Central memory CD8-positive, alpha-beta T cell (primary cell): Measurements from ENCODE around the gene ARAP3.

Source experiments
- ATAC-seq: fragments of 150-1000 bp; cut with Tn5 transposase; replicated peaks from 2 replicates; pipeline ENCODE4 v1.10.0; 2022; ENCODE audit warnings: mild to moderate bottlenecking, moderate FRiP score, moderate number of reproducible peaks; ENCODE audit not compliant: poor library complexity, severe bottlenecking; ENCODE audit errors: extremely low read depth
- DNase-seq, 2 donors: peaks; one replicate each; pipeline ENCODE4 v3.0.0; 2021; ENCODE audit warnings: low spot score in 2 of 2
- H3K27ac Mint-ChIP-seq: one replicate; pipeline ENCODE4 v1.8.0; 2022; ENCODE audit warnings: low read depth, mild to moderate bottlenecking, moderate library complexity, mixed read lengths
- H3K27me3 Mint-ChIP-seq: one replicate; pipeline ENCODE4 v1.8.0; 2022; ENCODE audit warnings: mixed read lengths
- H3K36me3 Mint-ChIP-seq: one replicate; pipeline ENCODE4 v1.8.0; 2022; ENCODE audit warnings: mild to moderate bottlenecking, moderate library complexity, mixed read lengths; ENCODE audit not compliant: insufficient read depth
- H3K4me1 Mint-ChIP-seq: one replicate; pipeline ENCODE4 v1.8.0; 2022; ENCODE audit warnings: mixed read lengths
- H3K4me3 Mint-ChIP-seq: one replicate; pipeline ENCODE4 v1.8.0; 2022; ENCODE audit warnings: mild to moderate bottlenecking, moderate library complexity, mixed read lengths
- H3K9me3 Mint-ChIP-seq: one replicate; pipeline ENCODE4 v1.8.0; 2022; ENCODE audit warnings: mixed read lengths

Gene ARAP3

GRCh38 chr5:141713616-141714309 is 31.7 kb upstream of the ARAP3 start:
- H3K36me3 Mint-ChIP-seq = no peaks in the 10 kb centered on the region
- ATAC-seq (no peak), DNase-seq (no peak)
- H3K4me1 Mint-ChIP-seq = no peaks in the 10 kb centered on the region
- H3K27ac Mint-ChIP-seq = no peak overlapping the region
- no peak overlapping the region for H3K4me3 Mint-ChIP-seq
- no peaks in the 10 kb centered on the region for H3K9me3 Mint-ChIP-seq
- H3K27me3 Mint-ChIP-seq = peaks cover 33% of the 10 kb centered on the region

GRCh38 chr5:141711687-141712086 is 29.7 kb upstream of the ARAP3 start:
- no peak overlapping the region for H3K27ac Mint-ChIP-seq
- no peaks in the 10 kb centered on the region for H3K4me1 Mint-ChIP-seq
- no peak for DNase-seq
- no peaks in the 10 kb centered on the region for H3K9me3 Mint-ChIP-seq
- no peak for ATAC-seq
- H3K4me3 Mint-ChIP-seq = no peak overlapping the region
- peaks cover 16% of the 10 kb centered on the region for H3K27me3 Mint-ChIP-seq
- H3K36me3 Mint-ChIP-seq = no peaks in the 10 kb centered on the region

- Mint-ChIP-seq H3K4me3 (no peak overlapping the region), H3K9me3 (no peaks in the 10 kb centered on the region), H3K4me1 (no peaks in the 10 kb centered on the region), H3K36me3 (no peaks in the 10 kb centered on the region), H3K27me3 (no peaks in the 10 kb centered on the region), H3K27ac (no peak overlapping the region)
- ATAC-seq = no peak
- no peak for DNase-seq
Measured at GRCh38 chr5:141709699-141710267, 27.8 kb upstream of the ARAP3 start.

- Mint-ChIP-seq H3K9me3 (no peaks in the 10 kb centered on the region), H3K4me3 (no peak overlapping the region), H3K27me3 (no peaks in the 10 kb centered on the region), H3K4me1 (peaks cover 3% of the 10 kb centered on the region), H3K36me3 (peaks cover 2% of the 10 kb centered on the region), H3K27ac (no peak overlapping the region)
- DNase-seq = no peak
- ATAC-seq = no peak
Measured at GRCh38 chr5:141708016-141708415, 26.0 kb upstream of the ARAP3 start.

DNA sequence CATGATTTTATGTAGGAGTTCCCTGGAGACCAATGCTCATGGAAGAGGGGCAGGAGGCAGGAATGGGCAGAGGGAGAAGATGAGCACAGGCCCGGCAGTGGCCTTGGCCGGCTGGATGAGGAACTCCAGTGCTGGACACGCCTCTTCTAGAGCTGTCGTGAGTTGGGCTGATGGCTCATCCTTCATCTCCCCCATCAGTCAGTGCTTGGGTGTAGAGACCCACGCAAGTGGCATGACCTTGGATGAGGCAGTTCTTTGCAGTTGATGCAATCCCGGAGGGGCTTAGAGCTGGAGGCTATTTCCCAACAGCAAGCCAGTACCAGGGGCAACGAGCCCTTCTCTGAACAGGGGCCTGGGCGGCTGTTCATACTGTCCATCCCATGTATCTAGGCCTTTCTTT is 25.5 kb upstream of the ARAP3 start:
- H3K4me1 Mint-ChIP-seq = peaks cover 7% of the 10 kb centered on the region
- DNase-seq = no peak
- ATAC-seq = no peak
- peaks cover 7% of the 10 kb centered on the region for H3K36me3 Mint-ChIP-seq
- H3K27me3 Mint-ChIP-seq = no peaks in the 10 kb centered on the region
- H3K9me3 Mint-ChIP-seq = no peaks in the 10 kb centered on the region
- no peak overlapping the region for H3K4me3 Mint-ChIP-seq
- no peak overlapping the region for H3K27ac Mint-ChIP-seq

GRCh38 chr5:141706121-141706520 is 24.1 kb upstream of the ARAP3 start:
- DNase-seq (no peak), ATAC-seq (no peak)
- Mint-ChIP-seq H3K4me1 (peaks cover 7% of the 10 kb centered on the region), H3K4me3 (no peak overlapping the region), H3K9me3 (no peaks in the 10 kb centered on the region), H3K27ac (no peak overlapping the region), H3K36me3 (peaks cover 7% of the 10 kb centered on the region), H3K27me3 (no peaks in the 10 kb centered on the region)

DNA sequence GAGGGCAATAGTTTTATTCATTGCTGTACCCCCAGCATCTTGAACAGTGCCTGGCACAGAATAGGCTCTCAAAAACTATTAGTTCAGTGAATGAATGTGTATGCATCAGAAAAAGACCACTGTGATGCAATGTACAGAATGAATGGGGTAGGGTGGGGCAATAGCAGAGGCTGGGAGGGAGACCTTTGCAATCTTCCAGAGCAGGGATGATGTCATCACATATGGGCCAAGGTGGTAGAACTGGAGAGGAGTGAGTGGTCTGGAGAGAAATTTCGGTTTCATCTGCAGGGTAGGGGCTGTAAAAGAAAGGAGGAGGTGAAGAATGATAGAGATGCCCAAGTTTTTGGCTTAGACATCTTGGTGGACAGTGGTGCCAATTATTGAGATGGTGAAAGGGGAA is 23.4 kb upstream of the ARAP3 start:
- DNase-seq = no peak

GRCh38 chr5:141704782-141705297 is 22.8 kb upstream of the ARAP3 start:
- peaks cover 7% of the 10 kb centered on the region for H3K36me3 Mint-ChIP-seq
- no peak overlapping the region for H3K27ac Mint-ChIP-seq
- ATAC-seq = no peak
- H3K4me3 Mint-ChIP-seq = no peak overlapping the region
- peaks cover 10% of the 10 kb centered on the region for H3K27me3 Mint-ChIP-seq
- peaks cover 7% of the 10 kb centered on the region for H3K4me1 Mint-ChIP-seq
- H3K9me3 Mint-ChIP-seq = no peaks in the 10 kb centered on the region
- no peak for DNase-seq

More for the DNA sequence above, 23.4 kb upstream of the ARAP3 start:
- Mint-ChIP-seq H3K27ac (no peak overlapping the region), H3K4me1 (peaks cover 7% of the 10 kb centered on the region), H3K27me3 (peaks cover 4% of the 10 kb centered on the region), H3K36me3 (peaks cover 7% of the 10 kb centered on the region), H3K4me3 (no peak overlapping the region), H3K9me3 (no peaks in the 10 kb centered on the region)
- ATAC-seq = no peak

DNA sequence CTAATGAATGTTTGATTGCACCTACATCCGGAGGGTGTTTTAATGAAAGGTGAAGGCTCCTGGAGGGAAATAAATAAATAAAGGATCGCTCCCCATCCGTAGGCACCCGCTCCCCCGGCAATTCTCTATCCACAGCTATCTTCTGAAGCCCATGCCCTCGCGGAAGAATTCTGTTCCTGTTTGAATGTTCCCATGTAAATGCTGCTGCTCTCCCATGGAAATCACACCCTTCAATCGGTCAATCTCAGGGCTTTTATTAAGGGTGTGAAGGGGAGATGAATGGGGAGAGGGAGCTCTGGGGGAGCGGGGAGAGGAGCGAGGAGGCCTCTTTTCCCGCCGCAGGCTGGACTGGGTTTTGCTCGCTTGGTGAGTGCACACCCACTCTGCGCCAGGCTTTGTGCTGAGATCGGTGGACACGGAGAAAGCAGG is 21.1 kb upstream of the ARAP3 start:
- ATAC-seq (no peak), DNase-seq (no peak)
- Mint-ChIP-seq H3K4me1 (peaks cover 7% of the 10 kb centered on the region), H3K27ac (peak overlapping the region; percentile 11), H3K27me3 (peaks cover 26% of the 10 kb centered on the region), H3K9me3 (no peaks in the 10 kb centered on the region), H3K36me3 (peaks cover 7% of the 10 kb centered on the region), H3K4me3 (peak overlapping the region; percentile 81)

GRCh38 chr5:141701360-141702119 is 19.5 kb upstream of the ARAP3 start:
- H3K27me3 Mint-ChIP-seq = peaks cover 42% of the 10 kb centered on the region
- DNase-seq = no peak
- peaks cover 7% of the 10 kb centered on the region for H3K36me3 Mint-ChIP-seq
- peak; percentile 26 for ATAC-seq
- H3K9me3 Mint-ChIP-seq = no peaks in the 10 kb centered on the region
- peak overlapping the region; percentile 11 for H3K27ac Mint-ChIP-seq
- H3K4me3 Mint-ChIP-seq = peak overlapping the region; percentile 81
- H3K4me1 Mint-ChIP-seq = peaks cover 7% of the 10 kb centered on the region

DNA sequence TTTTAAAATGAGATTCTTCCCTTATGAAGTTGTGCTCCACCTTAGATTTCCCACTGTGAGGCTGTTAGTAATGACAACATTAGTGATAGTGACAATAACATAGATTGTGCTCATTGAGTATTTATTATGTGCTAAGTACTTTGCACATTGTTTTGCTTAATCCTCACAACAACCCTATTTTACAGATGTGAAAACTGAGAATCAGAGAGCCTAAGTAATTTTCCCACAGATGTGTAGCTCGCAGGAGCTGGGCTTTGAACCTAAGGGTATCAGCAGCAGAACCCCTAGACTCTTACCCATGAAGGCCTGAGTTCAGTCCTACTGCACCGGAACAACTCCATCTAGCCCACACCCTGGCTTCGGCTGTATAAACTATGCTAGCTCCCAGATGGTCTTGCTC is 15.6 kb upstream of the ARAP3 start:
- H3K27me3 Mint-ChIP-seq = peaks cover 43% of the 10 kb centered on the region
- no peaks in the 10 kb centered on the region for H3K9me3 Mint-ChIP-seq
- no peak overlapping the region for H3K4me3 Mint-ChIP-seq
- DNase-seq (no peak), ATAC-seq (no peak)
- peaks cover 4% of the 10 kb centered on the region for H3K36me3 Mint-ChIP-seq
- H3K27ac Mint-ChIP-seq = no peak overlapping the region
- H3K4me1 Mint-ChIP-seq = peaks cover 12% of the 10 kb centered on the region

DNA sequence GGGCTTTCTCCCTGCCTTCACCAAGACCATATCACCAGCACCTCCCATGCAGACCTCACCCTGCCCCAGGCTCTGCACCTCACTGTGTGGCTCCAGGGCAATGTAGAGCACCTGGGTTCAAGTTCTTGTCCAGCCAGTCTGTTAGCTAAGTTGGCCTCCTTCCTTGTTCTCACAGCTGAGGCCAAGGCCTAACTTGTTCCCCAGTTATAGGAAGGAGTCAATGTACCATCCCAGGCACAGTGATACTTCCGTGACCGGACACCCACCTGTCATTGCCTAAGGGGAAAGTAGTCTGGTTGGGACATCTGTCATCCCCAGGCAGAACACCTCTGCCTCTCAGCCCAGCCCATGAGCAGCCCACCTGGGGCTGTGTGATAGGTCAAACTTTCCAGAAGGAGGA is 14.4 kb upstream of the ARAP3 start:
- no peak overlapping the region for H3K4me3 Mint-ChIP-seq
- ATAC-seq = no peak
- H3K4me1 Mint-ChIP-seq = peaks cover 21% of the 10 kb centered on the region
- DNase-seq = no peak
- H3K27me3 Mint-ChIP-seq = peaks cover 50% of the 10 kb centered on the region
- no peaks in the 10 kb centered on the region for H3K9me3 Mint-ChIP-seq
- no peak overlapping the region for H3K27ac Mint-ChIP-seq
- H3K36me3 Mint-ChIP-seq = peaks cover 4% of the 10 kb centered on the region
